Natural killer cell (primary cell): ENCODE results near the gene CLUH. TPM values are rescaled to one million over a fixed set of nuclear protein-coding genes. Genes with fewer than 3 reads are reported as not detected.

Experiments used
- ATAC-seq, 3 donors: fragments of 150-1000 bp in 2 of 3; fragments of 200-7000 bp in 1 of 3; cut with Tn5 transposase; 1 replicate in 1 of 3; 2 replicates in 2 of 3; pipeline ENCODE4 v1.10.0; 2021; ENCODE audit warnings: mild to moderate bottlenecking in 2 of 3, moderate library complexity in 2 of 3
- DNase-seq, 2 donors: peaks; one replicate each; pipeline versions ENCODE4 v3.0.0 to v3.0.0-alpha.2; 2013 to 2021; ENCODE audit warnings: mixed read lengths in 1 of 2
- H3K27ac ChIP-seq: one replicate; pipeline ENCODE4 v1.5.1; 2013; ENCODE audit warnings: mild to moderate bottlenecking, low read length
- H3K27me3 ChIP-seq: one replicate; pipeline ENCODE4 v1.6.1; 2013; ENCODE audit warnings: low read length; ENCODE audit not compliant: control insufficient read depth, insufficient read depth
- H3K36me3 ChIP-seq: one replicate; pipeline ENCODE4 v1.6.1; 2013; ENCODE audit warnings: low read length; ENCODE audit not compliant: control insufficient read depth, insufficient read depth
- H3K4me1 ChIP-seq: one replicate; pipeline ENCODE4 v1.6.1; 2013; ENCODE audit warnings: low read length; ENCODE audit not compliant: control insufficient read depth, insufficient read depth
- H3K4me3 ChIP-seq: one replicate; pipeline ENCODE4 v1.5.1; 2013; ENCODE audit warnings: low read length
- H3K9me3 ChIP-seq: one replicate; pipeline ENCODE4 v1.6.1; 2013; ENCODE audit warnings: low read length; ENCODE audit not compliant: control insufficient read depth, insufficient read depth
- H3K27ac Mint-ChIP-seq, 2 donors: one replicate each; pipeline ENCODE4 v1.8.0; 2022; ENCODE audit warnings: mild to moderate bottlenecking in 2 of 2, mixed read lengths in 2 of 2, moderate library complexity in 1 of 2
- H3K27me3 Mint-ChIP-seq, 2 donors: one replicate each; pipeline ENCODE4 v1.8.0; 2022; ENCODE audit warnings: low read depth in 2 of 2, mixed read lengths in 2 of 2
- H3K36me3 Mint-ChIP-seq: one replicate; pipeline ENCODE4 v1.8.0; 2022; ENCODE audit warnings: mixed read lengths
- H3K4me1 Mint-ChIP-seq, 2 donors: one replicate each; pipeline ENCODE4 v1.8.0; 2022; ENCODE audit warnings: mixed read lengths in 2 of 2
- H3K4me3 Mint-ChIP-seq: one replicate; pipeline ENCODE4 v1.8.0; 2022; ENCODE audit warnings: mild to moderate bottlenecking, moderate library complexity, mixed read lengths
- H3K9me3 Mint-ChIP-seq, 2 donors: one replicate each; pipeline ENCODE4 v1.8.0; 2022; ENCODE audit warnings: mixed read lengths in 2 of 2
- WGBS: methylation state at CpG from one replicate; pipeline ENCODE4 v1.1.7; 2013; ENCODE audit warnings: missing lambda C conversion rate; ENCODE audit not compliant: insufficient coverage; 5-methylcytosine and 5-hydroxymethylcytosine counted together
- intact Hi-C: fragments of 100-400 bp; cut with micrococcal nuclease; formaldehyde crosslinking; loops from one replicate; pipeline ENCODE4 v1.14.2; 2022
- total RNA-seq, 4 donors: library from RNA; stranded (reverse); fragments of 120-200 nt in 1 of 4; gene quantifications; one replicate each; pipeline versions ENCODE4 v1.2.3 to v1.2.4, GENCODE V29; 2013 to 2022
- TF ChIP-seq, protein P1 (sequence below): fragments of 200-600 bp; IDR thresholded peaks from one replicate; pipeline ENCODE4 v1.8.0; 2022; ENCODE audit warnings: antibody characterized with exemption

CLUH gene
- total RNA-seq, 3 donors from 2014 or later (not counting 1 experiment from before 2014, with no cell fraction given) = 34.6 to 43.5 (median 42.1) TPM

DNA sequence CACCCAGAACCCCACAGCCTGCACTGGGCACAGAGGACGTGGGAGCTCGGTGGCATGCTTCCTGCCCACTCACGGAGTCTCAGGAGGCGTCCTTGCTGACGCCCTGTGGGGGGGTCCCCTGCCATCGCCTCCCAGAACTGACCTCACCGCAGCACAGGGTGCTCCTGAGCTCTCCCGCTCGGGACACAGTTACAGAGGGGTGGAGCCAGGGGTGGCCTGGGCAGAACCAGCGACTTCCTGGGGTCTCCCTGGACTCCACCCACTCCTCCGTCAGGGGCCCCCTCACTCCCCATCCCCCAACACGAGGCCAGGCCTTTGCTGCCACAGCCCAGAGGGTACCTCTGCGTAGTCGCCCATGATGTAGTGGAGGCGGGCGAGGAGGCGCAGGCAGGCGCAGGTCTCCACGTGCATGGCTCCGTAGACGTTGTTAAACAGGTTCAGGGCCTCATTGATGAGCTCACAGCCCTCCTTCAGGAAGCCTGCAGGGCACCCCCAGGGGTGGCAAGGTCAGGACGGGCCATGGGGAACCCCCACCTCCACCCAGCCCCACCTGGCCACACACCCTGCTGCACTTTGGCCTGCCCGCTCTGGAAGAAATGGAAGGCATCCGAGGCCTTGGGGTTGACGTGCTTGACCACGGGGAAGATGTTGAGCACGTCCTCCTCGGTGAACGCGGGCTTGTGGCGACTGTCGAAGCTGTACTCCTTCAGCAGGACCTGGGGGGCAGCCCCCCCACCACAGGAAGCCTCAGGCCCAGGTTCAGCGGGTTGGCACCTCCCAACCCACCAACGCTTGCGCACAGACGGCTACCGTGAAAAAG, 17.8 kb downstream of the CLUH start:
- Histone ChIP-seq H3K4me3 (peak overlapping the region; percentile 23), H3K4me1 (peaks cover 42% of the 10 kb centered on the region), H3K36me3 (peaks cover 35% of the 10 kb centered on the region), H3K9me3 (no peaks in the 10 kb centered on the region), H3K27me3 (no peaks in the 10 kb centered on the region), H3K27ac (peak overlapping the region; percentile 57)
- DNase-seq (peak; percentile 35 to 49), ATAC-seq (peak; percentile 69 to 86 (median 77))
- intact Hi-C loops = no loop called here
- Mint-ChIP-seq H3K9me3 (no peaks in the 10 kb centered on the region), H3K36me3 (no peaks in the 10 kb centered on the region), H3K4me1 (peaks cover 4 to 19% of the 10 kb centered on the region in 2 donors), H3K27me3 (no peaks in the 10 kb centered on the region), H3K27ac (peak overlapping the region in 1 of 2 donors; percentile 77), H3K4me3 (peak overlapping the region; percentile 71)
- TF ChIP-seq, protein P1, sequence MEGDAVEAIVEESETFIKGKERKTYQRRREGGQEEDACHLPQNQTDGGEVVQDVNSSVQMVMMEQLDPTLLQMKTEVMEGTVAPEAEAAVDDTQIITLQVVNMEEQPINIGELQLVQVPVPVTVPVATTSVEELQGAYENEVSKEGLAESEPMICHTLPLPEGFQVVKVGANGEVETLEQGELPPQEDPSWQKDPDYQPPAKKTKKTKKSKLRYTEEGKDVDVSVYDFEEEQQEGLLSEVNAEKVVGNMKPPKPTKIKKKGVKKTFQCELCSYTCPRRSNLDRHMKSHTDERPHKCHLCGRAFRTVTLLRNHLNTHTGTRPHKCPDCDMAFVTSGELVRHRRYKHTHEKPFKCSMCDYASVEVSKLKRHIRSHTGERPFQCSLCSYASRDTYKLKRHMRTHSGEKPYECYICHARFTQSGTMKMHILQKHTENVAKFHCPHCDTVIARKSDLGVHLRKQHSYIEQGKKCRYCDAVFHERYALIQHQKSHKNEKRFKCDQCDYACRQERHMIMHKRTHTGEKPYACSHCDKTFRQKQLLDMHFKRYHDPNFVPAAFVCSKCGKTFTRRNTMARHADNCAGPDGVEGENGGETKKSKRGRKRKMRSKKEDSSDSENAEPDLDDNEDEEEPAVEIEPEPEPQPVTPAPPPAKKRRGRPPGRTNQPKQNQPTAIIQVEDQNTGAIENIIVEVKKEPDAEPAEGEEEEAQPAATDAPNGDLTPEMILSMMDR = no peak
- 61% methylated on average over 37 of the region's 37 CpGs for WGBS

DNA sequence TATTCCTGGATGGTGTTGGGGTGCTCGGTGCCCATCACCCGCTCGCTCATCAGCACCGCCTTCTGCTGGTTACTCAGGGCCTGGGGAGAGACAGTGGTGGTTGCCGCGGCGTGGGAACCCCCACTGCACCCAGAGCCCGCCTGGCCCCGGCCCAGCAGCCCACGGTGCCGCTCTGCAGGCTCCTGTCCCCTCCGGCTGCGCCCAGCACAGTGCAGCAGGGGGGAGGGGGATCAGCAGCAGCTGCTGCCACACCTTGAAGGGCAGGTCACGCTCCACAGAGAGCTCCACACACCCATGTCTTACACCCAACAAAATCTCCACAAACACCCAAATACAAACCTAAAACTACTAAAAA, 18.8 kb downstream of the CLUH start:
- 87% methylated on average over 13 of the region's 14 CpGs for WGBS
- Mint-ChIP-seq H3K36me3 (no peaks in the 10 kb centered on the region), H3K27ac (peak overlapping the region in 1 of 2 donors; percentile 77), H3K4me3 (peak overlapping the region; percentile 71), H3K9me3 (no peaks in the 10 kb centered on the region), H3K27me3 (no peaks in the 10 kb centered on the region), H3K4me1 (peaks cover 4 to 24% of the 10 kb centered on the region in 2 donors)
- peak in 1 of 2 donors; percentile 15 for DNase-seq
- Histone ChIP-seq H3K27me3 (no peaks in the 10 kb centered on the region), H3K27ac (no peak overlapping the region), H3K36me3 (peaks cover 28% of the 10 kb centered on the region), H3K9me3 (no peaks in the 10 kb centered on the region), H3K4me3 (no peak overlapping the region), H3K4me1 (peaks cover 49% of the 10 kb centered on the region)
- ATAC-seq = no peak
- intact Hi-C loops = no loop called here
- TF ChIP-seq, protein P1 = no peak

DNA sequence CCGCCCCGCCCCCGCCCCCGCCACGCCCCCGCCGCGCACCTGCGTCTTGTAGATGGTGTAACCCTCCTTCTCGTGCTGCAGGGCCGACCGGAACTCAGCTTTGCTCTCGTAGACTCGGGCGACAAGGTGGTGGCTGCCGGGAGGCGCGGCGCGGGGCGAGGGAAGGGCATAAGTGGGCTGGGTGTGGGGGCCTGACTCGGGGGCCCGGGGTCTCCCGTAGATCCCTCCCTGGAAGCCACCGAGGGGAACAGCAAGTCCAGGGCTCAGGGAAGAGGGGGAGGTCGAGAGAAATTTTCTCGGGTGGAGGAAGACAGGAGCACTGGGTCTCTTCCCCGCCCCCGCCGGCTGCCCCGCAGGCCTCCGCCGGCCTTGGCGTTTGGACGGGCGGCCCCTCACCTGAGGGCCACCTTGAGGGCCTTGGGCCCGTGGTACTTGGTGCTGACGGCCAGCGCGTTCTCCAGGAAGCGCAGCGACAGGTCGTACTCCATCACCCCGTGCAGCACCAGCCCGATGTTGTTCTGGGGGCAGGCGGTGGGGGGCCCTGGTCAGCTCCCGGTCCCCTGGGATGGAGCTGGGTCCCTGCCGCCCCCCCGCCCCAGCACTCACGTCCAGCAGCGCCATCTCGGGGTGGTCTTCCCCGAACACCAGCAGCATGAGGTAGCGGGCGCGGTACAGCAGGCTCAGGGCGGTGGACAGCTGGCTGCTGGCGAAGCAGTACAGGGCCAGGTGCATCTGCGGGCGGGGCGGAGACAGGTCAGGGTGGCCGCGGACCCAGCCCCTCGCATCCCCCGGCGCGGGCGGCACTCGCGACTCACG, 19.4 kb downstream of the CLUH start:
- H3K4me1 Mint-ChIP-seq = peaks cover 4 to 24% of the 10 kb centered on the region in 2 donors
- DNase-seq (peak in 1 of 2 donors; percentile 12), ATAC-seq (no peak)
- no peak overlapping the region for H3K27ac Mint-ChIP-seq
- 94% methylated on average over 68 of the region's 71 CpGs for WGBS
- Histone ChIP-seq H3K4me1 (peaks cover 49% of the 10 kb centered on the region), H3K4me3 (no peak overlapping the region), H3K27me3 (no peaks in the 10 kb centered on the region), H3K27ac (no peak overlapping the region), H3K36me3 (peaks cover 28% of the 10 kb centered on the region), H3K9me3 (no peaks in the 10 kb centered on the region)
- TF ChIP-seq, protein P1 = no peak
- no peaks in the 10 kb centered on the region for H3K9me3 Mint-ChIP-seq
- no peaks in the 10 kb centered on the region for H3K36me3 Mint-ChIP-seq
- no peaks in the 10 kb centered on the region for H3K27me3 Mint-ChIP-seq
- intact Hi-C loops = no loop called here
- H3K4me3 Mint-ChIP-seq = no peak overlapping the region
